Left hindlimb (tissue), 1 donor: ENCODE data around the gene ARID1B.

Experiments
- DNase-seq: peaks from one replicate; pipeline ENCODE4 v3.0.0-alpha.2; 2018

ARID1B gene

GRCh38 chr6:156946370-156946936 lies 169.3 kb downstream of the ARID1B start:
- no peak for DNase-seq

- no peak for DNase-seq
Observed at GRCh38 chr6:156948277-156948676, 171.1 kb downstream of the ARID1B start.

- no peak for DNase-seq
Observed at GRCh38 chr6:156948807-156949206, 171.6 kb downstream of the ARID1B start.

- no peak for DNase-seq
Observed at GRCh38 chr6:156949376-156949775, 172.2 kb downstream of the ARID1B start.

GRCh38 chr6:156950084-156950483 lies 172.9 kb downstream of the ARID1B start:
- no peak for DNase-seq

GRCh38 chr6:156950531-156950930 lies 173.4 kb downstream of the ARID1B start:
- DNase-seq = no peak

GRCh38 chr6:156952401-156952800 lies 175.2 kb downstream of the ARID1B start:
- DNase-seq = no peak

GRCh38 chr6:156953127-156953478 lies 175.9 kb downstream of the ARID1B start:
- DNase-seq = no peak

- peak; percentile 65 for DNase-seq
Observed at GRCh38 chr6:156953479-156954146, 176.4 kb downstream of the ARID1B start.

GRCh38 chr6:156954191-156954590 lies 177.0 kb downstream of the ARID1B start:
- no peak for DNase-seq

- no peak for DNase-seq
Observed at GRCh38 chr6:156954816-156955215, 177.6 kb downstream of the ARID1B start.

- no peak for DNase-seq
Observed at GRCh38 chr6:156955494-156956183, 178.5 kb downstream of the ARID1B start.

- no peak for DNase-seq
Observed at GRCh38 chr6:156956286-156956685, 179.1 kb downstream of the ARID1B start.

- DNase-seq = no peak
Observed at GRCh38 chr6:156957931-156958547, 180.9 kb downstream of the ARID1B start.

GRCh38 chr6:156960525-156960924 lies 183.3 kb downstream of the ARID1B start:
- DNase-seq = no peak

- no peak for DNase-seq
Observed at GRCh38 chr6:156961282-156961892, 184.2 kb downstream of the ARID1B start.

- no peak for DNase-seq
Observed at GRCh38 chr6:156963712-156964700, 186.8 kb downstream of the ARID1B start.

GRCh38 chr6:156967852-156968251 lies 190.7 kb downstream of the ARID1B start:
- no peak for DNase-seq

- no peak for DNase-seq
Observed at GRCh38 chr6:156969233-156969632, 192.1 kb downstream of the ARID1B start.

- DNase-seq = no peak
Observed at GRCh38 chr6:156970595-156971112, 193.5 kb downstream of the ARID1B start.

- no peak for DNase-seq
Observed at GRCh38 chr6:156971153-156971885, 194.1 kb downstream of the ARID1B start.
